GM18505 (cell line): ENCODE measurements around the gene ALDH1A3.

Experiments
- ATAC-seq: cut with Tn5 transposase; IDR thresholded peaks from one replicate; pipeline ENCODE4 v1.9.1; 2021; ENCODE audit not compliant: unreplicated experiment
- POLR2A ChIP-seq: IDR thresholded peaks from 4 replicates; pipeline ENCODE4 v1.6.1; 2011; ENCODE audit warnings: borderline replicate concordance; ENCODE audit not compliant: insufficient read depth, insufficient read length; ENCODE audit errors: extremely low read depth

The ALDH1A3 gene

GRCh38 chr15:100879464-100880138 lies at the start of gene ALDH1A3:
Gene ALDH1A3 (plus strand): TSS chr15:100879831. CDS start chr15:100879908, 77 bp downstream.
- TF ChIP-seq POLR2A = no peak
- ATAC-seq = peak; percentile 48

GRCh38 chr15:100831467-100831866 lies 48.2 kb upstream of the ALDH1A3 start:
- no peak for ATAC-seq

GRCh38 chr15:100832149-100832942 lies 47.3 kb upstream of the ALDH1A3 start:
- TF ChIP-seq POLR2A = no peak
- ATAC-seq = no peak

More at GRCh38 chr15:100831467-100831866, 48.2 kb upstream of the ALDH1A3 start:
- no peak for TF ChIP-seq POLR2A

- no peak for TF ChIP-seq POLR2A
- no peak for ATAC-seq
These were observed 45.9 kb upstream of the ALDH1A3 start for GRCh38 chr15:100833417-100834389.

GRCh38 chr15:100834731-100835130 lies 44.9 kb upstream of the ALDH1A3 start:
- ATAC-seq = no peak
- TF ChIP-seq POLR2A = no peak

GRCh38 chr15:100835636-100836035 lies 44.0 kb upstream of the ALDH1A3 start:
- no peak for ATAC-seq
- no peak for TF ChIP-seq POLR2A

GRCh38 chr15:100836501-100836900 lies 43.1 kb upstream of the ALDH1A3 start:
- ATAC-seq = no peak
- TF ChIP-seq POLR2A = no peak

GRCh38 chr15:100841426-100841825 lies 38.2 kb upstream of the ALDH1A3 start:
- ATAC-seq = no peak
- no peak for TF ChIP-seq POLR2A

GRCh38 chr15:100842756-100843730 lies 36.6 kb upstream of the ALDH1A3 start:
- ATAC-seq = no peak
- no peak for TF ChIP-seq POLR2A

- no peak for ATAC-seq
- no peak for TF ChIP-seq POLR2A
These were observed 35.5 kb upstream of the ALDH1A3 start for GRCh38 chr15:100844167-100844566.

- no peak for ATAC-seq
- TF ChIP-seq POLR2A = no peak
These were observed 34.9 kb upstream of the ALDH1A3 start for GRCh38 chr15:100844778-100845177.

- TF ChIP-seq POLR2A = no peak
- no peak for ATAC-seq
These were observed 32.4 kb upstream of the ALDH1A3 start for GRCh38 chr15:100847194-100847593.

GRCh38 chr15:100849021-100849854 lies 30.4 kb upstream of the ALDH1A3 start:
- TF ChIP-seq POLR2A = no peak
- no peak for ATAC-seq
